Pericardium fibroblast (primary cell): ENCODE data around the gene ETV1. TPM values are rescaled to one million over a fixed set of nuclear protein-coding genes. Genes with fewer than 3 reads are reported as not detected.

ENCODE experiments used
- total RNA-seq: library from RNA; depleted of rRNA; stranded (reverse); fragments of >200 nt; gene quantifications from 2 replicates; pipeline ENCODE4 v1.2.3, GENCODE V29; 2015

The ETV1 gene
- 1.5 and 3.6 TPM in 2 replicates for total RNA-seq

DNA sequence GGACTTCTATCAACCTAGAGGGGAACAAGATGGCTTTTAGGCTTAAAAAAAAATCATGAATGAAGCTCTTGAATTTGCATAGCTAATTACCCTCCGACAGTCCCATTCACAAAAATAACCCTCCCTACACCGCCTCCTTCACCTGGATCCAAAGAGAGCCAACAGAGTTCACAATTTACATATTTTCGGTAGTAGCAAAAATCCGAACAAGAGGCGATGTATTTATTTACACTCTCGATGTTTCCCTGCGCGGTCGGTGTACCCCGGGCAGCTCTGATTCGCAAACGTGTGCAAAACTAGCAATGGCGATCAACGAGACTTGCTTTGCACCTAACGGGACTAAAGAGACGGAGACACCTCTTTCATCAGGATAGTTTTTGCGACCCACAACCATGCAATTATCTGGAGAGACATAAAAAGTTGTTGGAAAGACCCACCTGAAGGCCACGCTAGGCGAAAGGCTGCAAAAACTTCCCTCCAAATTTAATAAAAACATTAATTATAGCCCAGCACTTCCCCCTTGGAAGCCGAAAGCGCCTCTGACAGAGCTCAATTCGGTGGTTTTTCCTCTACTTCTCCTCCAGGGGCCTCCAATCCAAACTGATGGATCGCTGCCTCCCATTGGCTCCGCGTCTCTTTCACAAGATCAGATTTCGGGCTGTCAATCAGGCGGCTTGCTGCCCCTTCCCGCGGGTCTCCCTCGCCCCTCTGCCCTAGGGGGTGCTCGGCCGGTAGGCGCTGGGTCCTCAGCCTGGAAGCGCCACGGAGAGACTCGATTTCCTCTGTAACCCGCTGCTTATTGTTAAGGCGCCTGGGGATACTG, at the start of gene ETV1:
Gene ETV1 (minus strand): TSS at position 541 of the 823 bp plus-strand sequence. CDS start 614 bp downstream, outside the sequence.

